Renal cortical epithelial cell (primary cell): Measurements from ENCODE around the gene ADAM19. TPM values are rescaled to one million over a fixed set of nuclear protein-coding genes. Genes with fewer than 3 reads are reported as not detected.
"Not testable (repeated sequence)": the region's sequence is repeated elsewhere in the genome, so short reads cannot be mapped to it uniquely, and the experiment has no call there.

Experiments
- DNase-seq: peaks from one replicate; pipeline ENCODE4 v3.0.0-alpha.2; 2011; ENCODE audit warnings: low read depth
- total RNA-seq: library from RNA; depleted of rRNA; stranded (reverse); fragments of >200 nt; gene quantifications from 2 replicates; pipeline ENCODE4 v1.2.3, GENCODE V29; 2014

The ADAM19 gene
- total RNA-seq, 1 donor from 2014 or later = 6.2 TPM

DNA sequence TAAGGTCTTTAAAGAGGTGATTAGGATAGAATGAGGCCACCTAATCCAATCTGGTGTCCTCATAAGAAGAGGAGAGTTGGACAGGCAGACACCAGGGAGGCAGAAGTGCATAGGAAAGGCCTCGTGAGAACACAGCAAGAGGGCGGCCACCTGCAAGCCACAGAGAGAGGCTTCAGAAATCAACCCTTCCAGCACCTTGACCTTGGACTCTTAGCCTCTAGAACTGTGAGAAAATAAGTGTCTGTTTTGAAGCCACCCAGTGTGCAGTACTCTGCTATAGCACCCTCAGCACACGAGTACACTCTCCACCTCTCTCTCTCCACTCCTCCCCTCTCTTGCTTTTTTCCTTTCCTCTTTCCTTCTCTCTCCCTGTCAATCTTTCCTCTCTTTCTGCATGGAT lies 88.7 kb downstream of the ADAM19 start:
- DNase-seq = no peak

DNA sequence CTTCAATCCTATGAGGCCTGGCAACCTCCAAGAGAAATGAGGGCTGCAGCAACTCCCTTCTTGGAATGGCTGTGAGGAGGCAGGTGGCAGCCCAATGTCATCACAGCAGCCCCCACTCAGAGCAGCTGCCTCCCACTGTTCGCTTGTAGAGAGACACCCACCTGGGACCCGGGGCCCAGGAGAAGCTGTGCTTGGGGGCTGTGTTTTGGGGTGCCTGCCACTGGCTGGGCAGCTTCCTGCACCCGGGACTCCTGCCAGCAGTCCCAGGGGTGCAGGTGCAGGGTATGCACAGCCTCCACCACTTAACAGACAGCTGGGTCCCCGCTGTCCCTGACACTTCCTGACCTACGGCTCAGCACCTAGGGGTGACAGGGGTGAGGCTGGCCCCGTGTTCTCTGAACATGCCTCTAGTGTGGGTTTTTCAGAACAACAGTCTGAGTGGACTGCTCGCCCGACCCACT lies 89.3 kb downstream of the ADAM19 start:
- no peak for DNase-seq

DNA sequence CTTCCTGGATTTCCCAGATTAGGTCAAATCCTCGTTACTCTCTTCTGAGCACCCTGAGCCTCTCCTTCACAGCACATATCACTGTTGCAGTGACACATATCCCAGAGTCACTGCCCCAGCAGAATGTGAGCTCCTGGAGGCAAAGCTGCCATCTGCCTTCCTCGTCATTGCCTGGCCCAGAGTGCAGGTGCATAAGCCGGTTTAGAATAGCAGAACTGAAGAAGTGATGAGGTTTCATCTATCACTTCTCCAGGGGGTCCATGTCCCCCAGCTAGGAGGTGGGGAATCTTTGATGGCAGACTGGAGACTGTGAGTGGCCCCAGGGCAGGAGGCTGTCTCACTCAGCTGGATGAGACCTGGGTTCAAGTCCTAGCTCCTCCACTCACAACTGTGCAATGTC lies 89.8 kb downstream of the ADAM19 start:
- no peak for DNase-seq

DNA sequence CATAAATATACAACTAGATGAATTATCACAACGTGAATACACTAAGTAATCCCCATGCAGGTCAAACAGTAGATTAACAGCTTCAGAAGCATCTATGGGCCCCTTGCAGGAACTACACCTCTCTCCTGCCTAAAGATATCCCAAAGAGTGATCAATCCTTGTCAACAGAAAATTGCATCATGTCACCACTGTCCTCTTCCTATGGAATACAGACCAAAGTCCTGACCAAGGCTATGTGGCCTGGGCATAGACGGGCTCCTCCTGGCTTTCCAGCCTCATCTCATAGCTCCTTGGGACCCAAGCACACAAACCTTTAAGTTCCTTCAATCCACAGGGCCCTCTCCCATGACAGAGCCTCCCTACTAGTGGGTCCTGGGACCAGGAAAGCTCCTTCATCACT lies 90.2 kb downstream of the ADAM19 start:
- no peak for DNase-seq

DNA sequence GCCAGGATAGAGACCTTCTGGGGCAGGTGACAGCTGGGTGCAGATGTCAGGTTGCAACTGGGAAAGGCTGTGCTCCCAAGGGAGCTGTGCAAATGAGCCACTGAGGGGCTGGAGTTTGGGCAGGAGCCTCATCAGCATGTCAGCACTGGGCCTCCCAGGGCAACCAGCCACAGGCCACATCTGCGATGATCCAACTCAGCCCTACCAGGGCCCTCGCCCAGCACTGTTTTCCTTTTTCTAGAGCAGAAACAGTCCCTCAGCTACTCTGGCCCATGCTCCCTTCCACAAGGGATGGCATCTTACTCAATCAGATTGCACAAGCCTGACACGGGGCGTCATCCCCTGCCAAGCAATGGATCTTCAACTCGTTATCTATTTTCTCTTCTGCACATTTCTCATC lies 90.8 kb downstream of the ADAM19 start:
- no peak for DNase-seq

DNA sequence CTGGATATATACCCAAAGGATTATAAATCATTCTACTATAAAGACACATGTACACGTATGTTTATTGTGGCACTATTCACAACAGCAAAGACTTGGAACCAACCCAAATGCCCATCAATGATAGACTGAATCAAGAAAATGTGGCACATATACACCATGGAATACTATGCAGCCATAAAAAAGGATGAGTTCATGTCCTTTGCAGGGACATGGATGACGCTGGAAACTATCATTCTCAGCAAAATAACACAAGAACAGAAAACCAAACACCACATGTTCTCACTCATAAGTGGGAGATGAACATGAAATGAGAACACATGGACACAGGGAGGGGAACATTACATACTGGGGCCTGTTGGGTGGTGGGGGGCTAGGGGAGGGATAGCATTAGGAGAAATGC lies 92.9 kb downstream of the ADAM19 start:
- DNase-seq = not testable (repeated sequence)

DNA sequence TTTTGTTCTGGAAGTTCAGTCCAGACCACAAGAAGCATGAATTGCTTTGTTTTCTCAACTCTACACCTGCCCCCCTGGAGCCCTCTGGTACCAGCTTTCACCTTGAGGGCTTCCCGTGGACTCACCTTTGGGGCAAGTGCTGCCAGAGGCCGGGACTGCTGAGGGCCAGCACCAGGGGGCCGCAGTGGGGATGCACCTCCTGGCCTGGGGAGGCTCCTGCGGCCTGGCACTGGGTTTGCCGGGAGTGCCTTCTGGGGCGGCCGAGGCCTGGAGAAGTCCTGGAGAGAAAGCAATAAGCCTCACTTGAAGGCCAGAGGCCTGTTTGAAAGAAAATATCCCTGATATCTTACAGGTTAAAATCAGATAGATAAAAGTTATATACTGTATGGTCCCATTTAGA lies 93.9 kb downstream of the ADAM19 start:
- DNase-seq = no peak

DNA sequence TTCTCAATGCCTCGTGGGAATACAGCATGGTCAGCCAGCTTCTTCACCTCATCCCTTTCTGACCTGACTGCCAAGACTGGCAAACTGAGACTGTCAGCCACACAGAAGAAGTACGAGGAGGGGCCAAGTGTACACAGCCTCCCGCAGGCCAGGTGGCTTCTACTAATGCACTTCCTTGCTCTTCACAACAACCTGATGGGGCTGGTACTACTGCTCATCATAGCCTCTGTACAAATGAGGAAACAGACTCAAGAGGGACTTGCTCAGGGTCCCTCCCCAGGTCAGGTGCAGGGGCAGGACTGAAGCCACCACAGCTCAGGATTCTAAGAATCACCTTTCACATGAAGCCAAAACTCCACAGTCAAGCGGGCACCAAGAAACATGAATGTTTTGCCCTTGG lies 94.3 kb downstream of the ADAM19 start:
- no peak for DNase-seq

DNA sequence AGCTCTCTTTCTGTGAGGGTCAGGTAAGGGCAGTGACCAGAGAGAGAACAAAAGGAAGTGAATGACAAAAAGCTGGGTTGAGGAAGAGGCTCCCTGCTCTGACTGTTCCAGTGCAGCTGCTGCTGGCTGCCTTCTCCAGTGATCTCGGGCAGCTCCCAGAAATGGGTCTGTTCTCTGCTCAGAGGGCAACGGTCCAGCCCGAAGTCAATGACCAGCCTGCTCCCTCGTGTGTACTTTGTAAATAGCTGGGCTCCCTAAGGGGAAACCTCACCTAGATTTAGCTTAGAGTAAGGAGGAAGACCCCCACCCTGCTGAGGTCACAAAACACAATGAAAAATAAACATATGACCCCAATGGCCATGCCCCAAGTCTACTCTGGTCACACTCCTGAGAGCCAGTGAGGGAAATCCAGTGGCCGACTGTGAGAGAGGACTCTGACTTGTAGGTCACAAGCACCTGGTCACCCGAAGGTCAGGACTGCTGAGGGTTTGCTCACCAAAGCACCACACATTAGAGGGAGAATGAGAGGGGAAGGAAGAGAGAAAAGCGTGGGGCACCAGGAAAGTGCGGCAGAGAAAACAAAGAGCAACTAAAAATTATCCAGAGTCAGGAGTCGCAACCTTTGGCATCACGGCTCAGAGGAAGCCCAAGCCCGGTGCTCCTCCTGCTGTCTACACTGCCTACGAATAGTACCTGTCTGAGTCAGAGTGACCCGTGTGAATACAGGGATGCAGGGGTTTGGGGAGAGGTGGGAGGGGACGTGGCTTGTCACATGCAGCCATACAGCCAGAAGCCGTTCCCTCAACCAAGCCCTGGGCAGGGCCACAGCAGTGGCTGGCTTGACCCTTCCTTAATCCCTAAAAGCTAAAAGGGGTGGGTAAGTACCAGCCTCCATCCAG lies 95.7 kb downstream of the ADAM19 start:
- no peak for DNase-seq

DNA sequence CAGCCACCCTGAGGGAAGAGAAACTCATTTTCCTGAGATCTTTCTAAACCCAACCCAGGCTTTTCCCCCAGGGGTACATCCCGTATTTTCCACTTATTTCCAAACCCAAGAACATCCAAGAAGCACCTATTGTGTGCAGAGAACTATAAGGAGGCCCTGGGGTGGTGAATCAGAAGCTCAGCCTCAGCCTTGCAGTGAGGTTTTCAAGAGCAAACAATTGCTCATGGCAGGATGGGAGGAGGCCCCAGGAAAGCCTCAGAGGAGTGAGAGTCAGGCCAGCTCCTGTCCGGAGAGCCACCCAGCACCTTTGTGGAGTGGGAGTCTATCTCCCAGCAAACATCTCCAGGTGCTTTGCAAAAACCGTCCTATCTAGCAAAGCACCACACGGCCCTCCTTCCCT lies 96.4 kb downstream of the ADAM19 start:
- no peak for DNase-seq

DNA sequence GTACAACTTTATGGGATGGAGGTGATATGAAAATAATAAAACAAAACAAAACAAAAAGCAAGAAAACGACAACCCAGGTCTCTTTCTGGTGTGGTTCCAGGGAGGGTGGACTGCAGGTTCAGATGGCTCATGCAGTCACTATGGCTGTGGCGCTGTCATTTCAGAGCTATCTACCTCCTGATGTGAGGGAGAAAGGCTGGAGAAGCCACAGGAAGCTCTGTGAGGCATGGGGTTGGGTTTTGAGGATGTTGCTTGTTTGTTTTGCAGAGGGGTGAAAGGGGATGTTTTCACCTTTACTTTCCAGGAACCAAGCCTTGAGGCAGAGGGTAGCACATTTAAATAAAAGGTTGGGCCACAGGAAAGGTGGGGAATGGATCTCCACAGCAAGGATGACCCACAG lies 96.8 kb downstream of the ADAM19 start:
- no peak for DNase-seq

DNA sequence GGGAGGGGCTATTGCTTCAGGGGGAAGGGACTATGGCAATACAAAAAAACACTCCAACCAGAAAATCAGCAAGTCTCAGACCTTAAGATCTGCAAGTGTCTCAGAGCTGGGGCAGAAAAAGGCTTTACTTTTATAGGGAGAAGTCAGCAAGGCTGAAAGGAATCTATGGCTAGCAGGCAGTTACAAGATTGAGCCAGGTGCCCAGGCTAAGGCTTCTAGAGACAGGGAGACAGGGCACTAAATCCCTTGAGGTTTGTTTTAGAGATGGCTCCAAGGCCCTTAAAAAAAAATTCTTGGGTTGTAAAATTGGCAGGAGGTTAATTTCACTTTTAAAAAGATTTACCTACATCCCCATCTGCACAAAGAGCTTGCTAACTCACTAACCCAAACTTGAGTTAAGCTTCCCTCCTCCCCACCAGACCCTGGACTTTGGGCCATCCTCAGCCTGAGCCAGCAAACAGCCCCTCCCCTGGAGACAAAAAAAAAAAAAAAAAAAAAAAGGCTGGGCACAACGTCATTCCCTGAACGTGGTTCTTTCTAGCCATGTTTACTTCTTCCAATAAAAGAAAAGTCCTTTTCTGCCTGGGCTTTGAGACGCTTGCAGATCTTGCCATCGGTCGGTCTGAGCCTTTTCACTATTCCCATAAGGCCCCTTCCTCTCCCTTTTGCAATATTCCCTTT lies 97.6 kb downstream of the ADAM19 start:
- no peak for DNase-seq

DNA sequence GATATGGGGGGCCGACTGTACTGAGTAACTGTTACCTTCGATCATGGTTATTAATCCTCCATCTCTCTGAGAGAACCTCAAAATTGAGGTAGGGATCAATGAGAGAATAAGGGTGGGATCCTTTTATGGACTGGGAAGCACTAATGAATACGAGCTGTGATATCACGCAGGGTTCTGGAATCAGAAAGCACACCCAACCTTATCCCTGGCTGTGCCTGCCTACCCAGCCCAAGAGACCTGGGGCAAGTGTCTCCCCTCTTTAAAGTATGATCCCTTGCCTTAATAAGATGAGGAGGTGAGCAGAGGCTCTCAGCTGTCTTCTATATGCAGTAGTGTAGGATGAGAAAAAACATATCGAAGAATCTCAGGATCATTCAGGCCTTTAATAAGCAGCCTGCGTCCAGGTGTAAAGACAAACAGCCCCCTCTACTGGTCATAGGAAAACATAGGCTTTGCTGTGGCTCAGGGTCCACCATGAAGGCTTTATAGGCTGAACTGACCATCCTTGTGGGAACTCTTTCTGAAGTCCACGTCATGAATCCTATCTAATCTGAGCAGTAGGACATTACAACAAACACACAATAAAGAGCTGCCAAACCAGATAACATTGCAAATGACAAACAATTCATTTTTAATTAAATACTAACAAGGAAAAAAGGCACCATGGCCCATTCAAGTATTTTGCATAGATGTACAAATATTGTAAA lies 98.7 kb downstream of the ADAM19 start:
- DNase-seq = peak; percentile 71

DNA sequence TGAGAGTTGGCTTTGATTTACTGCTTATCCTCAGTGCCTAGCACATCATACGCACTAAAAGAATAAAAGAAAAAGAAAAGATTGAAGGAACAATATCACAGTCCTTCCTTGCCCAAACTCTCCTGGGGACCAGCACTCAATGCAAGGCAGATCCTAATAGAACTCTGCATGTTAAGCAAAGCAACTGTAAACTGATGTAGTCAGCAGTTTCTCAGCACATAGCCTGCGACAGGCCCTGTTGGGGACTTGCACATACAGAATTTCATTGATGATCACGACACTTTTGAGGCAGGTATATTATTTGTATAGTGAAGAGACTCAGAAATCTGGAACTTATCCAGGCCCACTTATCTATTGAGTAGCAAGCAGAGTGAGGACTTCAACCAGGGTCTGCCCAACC lies 100.1 kb downstream of the ADAM19 start:
- no peak for DNase-seq

DNA sequence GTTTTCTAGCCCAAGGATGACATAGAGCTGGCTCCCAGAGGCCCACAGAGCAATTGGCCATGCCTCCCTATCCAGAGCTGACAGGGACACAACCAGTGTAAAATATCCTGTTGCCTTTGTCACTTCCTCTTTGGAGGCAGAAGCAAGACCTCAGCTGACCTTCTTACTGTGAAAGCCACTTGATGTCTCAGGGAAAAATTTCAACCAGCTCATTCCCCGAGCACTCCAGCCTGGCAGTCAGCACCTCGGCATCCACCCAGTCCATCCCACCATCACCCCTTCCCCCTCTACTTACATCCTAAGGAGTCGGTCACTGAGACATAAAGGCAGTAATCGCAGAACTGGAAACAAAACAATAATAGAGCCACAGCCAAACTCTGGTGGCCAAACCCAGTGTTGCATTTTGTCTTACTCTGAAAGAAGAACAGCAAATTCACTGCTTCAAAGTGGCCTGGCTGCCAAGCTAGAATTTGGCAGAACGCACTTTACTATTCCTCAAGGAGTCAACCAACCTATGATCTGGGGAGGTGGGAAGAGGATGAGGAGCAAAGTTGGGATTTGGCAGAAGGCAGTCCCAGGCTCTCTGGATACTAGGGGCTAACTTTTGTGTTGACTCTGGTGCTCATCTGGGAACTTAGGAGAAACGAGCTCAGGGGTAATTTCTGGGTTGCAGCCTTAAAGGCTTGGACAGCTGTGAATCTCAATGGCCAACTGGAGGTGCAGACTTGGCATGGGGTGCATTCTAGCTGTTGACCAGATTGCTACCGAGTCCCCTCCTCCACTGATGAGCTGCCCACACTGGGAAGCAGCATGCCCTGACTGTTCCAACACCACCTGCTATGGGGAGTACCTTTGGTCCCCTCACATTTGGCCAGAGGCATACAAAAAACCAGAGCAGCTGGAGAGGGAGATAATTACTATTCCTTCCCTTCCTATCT lies 101.9 kb downstream of the ADAM19 start:
- DNase-seq = peak; percentile 31

DNA sequence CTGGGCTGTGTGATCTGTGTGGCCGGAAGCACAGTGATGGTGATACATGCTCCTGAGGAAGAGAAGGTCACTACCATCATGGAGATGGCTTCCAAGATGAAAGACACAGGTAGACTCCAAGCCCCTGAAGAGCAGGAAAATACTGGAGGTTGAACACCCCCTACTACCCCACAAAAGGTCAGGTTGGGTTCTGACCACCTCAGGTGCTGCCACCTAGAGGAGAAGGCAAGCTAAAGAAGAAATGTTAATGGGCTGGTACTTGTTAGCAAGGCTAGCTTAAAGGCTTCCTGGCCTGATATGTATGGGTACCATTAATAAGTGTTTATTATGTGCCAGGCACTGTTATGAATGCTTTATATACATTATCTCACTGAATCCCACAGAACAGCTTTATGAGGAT lies 103.9 kb downstream of the ADAM19 start:
- DNase-seq = peak; percentile 39

DNA sequence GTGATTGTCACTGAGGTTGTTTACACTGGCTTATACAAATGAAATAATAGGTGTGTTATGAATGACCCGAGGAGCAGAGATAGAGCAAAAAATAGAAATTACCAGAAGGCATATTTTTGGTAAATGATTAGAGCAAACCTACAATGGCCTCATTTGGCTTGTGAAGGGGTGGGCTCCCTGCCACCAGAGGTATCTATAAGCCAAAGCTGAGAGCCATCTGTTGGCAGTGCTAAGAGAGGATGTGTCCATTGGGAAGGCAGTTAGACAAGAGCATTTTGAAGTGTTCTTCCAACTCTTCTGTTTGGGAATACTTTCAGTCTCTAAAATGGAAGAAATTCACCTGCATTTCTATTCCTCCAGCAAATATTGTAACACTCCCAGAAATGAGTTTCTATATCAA lies 104.9 kb downstream of the ADAM19 start:
- DNase-seq = no peak

DNA sequence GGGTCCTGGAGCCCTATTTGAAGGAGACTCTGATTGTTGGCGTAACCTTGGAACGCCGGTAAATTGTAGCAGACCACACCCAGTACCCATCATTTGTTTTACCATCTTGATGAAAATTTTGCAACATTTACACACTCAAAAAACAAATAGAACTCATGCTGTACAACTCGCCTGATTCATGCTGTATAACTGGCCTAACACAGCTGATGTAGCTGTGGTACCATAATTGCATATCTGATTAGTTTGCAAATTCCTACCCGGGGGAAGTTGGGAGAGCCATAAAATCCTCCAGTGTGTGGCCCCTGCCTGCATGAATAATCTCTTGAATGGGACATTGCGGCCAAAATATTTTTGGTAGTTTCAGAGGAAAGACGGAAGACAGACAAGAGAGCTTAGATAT lies 105.9 kb downstream of the ADAM19 start:
- DNase-seq = no peak

DNA sequence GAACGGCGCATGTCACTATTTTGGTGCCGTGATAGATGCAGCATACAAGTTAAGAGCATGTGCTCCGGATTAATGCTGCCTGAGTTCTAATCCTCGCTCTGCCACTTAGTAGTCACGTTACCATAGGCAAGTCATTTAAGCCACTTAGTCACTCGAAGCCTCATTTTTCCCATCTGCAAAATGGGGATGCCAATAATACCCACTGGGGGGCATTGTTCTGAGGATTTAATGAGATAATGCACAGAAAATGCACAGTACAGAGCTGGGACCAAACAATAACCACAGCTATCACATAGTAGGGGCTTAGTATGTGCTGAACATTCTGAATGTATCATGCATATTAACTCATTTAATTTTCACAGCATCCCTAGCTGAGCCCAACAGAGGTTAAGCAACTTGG lies 106.5 kb downstream of the ADAM19 start:
- no peak for DNase-seq

DNA sequence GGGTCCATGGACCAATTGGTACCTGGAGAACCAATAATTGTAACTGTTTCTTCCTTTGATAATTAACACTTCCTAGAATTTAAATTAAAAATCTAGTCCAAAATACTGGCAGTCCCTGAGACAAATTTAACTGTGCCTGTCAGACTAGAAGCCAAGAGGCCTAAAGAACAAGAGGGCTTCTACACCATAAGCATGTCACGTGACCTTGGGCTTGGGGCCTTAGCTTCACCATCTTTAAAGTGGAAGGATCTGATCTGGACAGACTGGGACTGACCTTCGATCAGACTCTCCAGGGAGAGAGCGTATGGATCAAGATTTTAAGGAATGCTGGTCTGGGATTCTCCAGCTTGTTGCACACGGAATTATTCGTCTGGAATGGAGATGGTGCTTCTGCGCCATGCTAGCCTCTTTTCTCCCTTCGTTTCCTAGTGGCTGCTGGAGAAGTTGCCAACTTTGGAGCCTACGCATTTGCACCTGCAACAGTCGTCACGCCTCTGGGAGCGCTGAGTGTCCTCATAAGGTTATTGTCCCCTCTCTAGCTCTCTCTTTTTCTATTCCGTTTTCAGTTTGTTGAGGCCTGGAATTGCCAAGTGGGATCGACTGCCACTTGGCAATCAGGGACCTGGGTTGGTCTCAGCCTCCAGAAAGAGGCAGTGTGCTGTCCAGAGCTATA lies 107.1 kb downstream of the ADAM19 start:
- no peak for DNase-seq
